NCI-H774 (cell line): ENCODE results near the gene ALK.

Experiments used
- DNase-seq: peaks from one replicate; lab custom pipeline; 2025; lab: John Stamatoyannopoulos, UW

The ALK gene

GRCh38 chr2:29155578-29155977 lies 765.8 kb downstream of the ALK start:
- no peak for DNase-seq

- no peak for DNase-seq
These were observed 766.8 kb downstream of the ALK start for GRCh38 chr2:29154610-29155009.

GRCh38 chr2:29147963-29148362 lies 773.4 kb downstream of the ALK start:
- DNase-seq: no peak

GRCh38 chr2:29146197-29146596 lies 775.2 kb downstream of the ALK start:
- no peak for DNase-seq

GRCh38 chr2:29143657-29144056 lies 777.7 kb downstream of the ALK start:
- no peak for DNase-seq
